GM10248 (cell line): ENCODE data around the gene BEND7.

Experiments used
- CTCF ChIA-PET: fragments of 300-600 bp; sonication (Branson Sonifier 250); formaldehyde crosslinking; extraction: SDS; loops from one replicate; lab custom pipeline; 2021; ENCODE audit warnings: antibody characterized with exemption; lab: Yijun Ruan, JAX
- POLR2A ChIA-PET: fragments of 350-650 bp; sonication (Branson Sonifier 250); formaldehyde crosslinking; extraction: SDS; loops from one replicate; lab custom pipeline; 2020; ENCODE audit warnings: antibody characterized with exemption; lab: Yijun Ruan, JAX
- DNase-seq: peaks from one replicate; pipeline ENCODE4 v3.0.0; 2012; ENCODE audit errors: extremely low spot score
- TF ChIP-seq, protein P1 (sequence below): IDR thresholded peaks from 2 replicates; pipeline ENCODE4 v1.5.1; 2012; ENCODE audit warnings: mild to moderate bottlenecking, low read depth; ENCODE audit errors: extremely low read depth, missing control alignments, control extremely low read depth

The BEND7 gene

DNA sequence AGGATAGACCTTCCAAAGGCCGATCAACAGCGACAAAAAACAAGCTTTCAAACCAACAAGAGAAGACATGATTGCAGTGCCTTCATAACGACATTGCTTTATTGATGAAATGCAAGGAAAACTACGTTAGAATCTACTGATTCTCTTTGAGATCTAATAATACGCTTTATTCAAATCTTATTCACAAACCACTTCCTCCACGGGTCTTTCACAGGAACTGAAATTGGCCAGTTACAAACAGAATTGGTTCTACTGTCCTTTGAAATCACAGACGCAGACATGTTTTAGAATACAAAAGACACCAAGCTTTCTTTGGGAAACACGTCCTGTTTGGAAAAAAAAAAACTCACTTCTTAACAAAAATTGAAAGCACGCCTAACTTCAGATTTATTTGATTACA lies 106.0 kb downstream of the BEND7 start:
- ChIA-PET POLR2A (no interaction called here), CTCF (no interaction called here)
- TF ChIP-seq, protein P1, sequence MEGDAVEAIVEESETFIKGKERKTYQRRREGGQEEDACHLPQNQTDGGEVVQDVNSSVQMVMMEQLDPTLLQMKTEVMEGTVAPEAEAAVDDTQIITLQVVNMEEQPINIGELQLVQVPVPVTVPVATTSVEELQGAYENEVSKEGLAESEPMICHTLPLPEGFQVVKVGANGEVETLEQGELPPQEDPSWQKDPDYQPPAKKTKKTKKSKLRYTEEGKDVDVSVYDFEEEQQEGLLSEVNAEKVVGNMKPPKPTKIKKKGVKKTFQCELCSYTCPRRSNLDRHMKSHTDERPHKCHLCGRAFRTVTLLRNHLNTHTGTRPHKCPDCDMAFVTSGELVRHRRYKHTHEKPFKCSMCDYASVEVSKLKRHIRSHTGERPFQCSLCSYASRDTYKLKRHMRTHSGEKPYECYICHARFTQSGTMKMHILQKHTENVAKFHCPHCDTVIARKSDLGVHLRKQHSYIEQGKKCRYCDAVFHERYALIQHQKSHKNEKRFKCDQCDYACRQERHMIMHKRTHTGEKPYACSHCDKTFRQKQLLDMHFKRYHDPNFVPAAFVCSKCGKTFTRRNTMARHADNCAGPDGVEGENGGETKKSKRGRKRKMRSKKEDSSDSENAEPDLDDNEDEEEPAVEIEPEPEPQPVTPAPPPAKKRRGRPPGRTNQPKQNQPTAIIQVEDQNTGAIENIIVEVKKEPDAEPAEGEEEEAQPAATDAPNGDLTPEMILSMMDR: no peak
- DNase-seq: no peak

DNA sequence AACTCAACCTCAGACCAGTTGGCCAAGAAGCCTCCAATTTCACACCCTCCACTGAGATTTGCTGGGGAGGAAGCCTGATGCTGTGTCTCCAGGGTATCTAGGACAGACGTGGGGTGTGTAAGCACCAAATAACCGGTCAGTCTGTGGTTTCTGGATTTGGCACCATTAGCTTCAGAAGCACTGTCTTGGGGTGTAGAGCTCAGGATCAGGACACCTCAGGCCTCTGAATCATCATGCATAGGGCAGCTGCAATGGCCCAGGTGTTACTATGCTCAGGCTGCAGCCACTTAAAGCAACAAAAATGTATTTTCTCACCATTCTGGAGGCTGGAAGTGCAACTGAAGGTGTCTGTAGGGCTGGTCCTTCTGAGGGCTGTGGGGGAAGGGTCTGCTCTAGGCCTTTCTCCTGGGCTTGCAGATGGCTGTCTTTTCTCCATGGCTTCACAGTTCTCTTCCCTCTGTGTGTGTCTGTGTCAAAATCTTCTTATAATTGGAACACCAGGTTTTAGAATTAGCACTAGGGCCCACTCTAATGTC lies 107.4 kb downstream of the BEND7 start:
- DNase-seq: no peak
- TF ChIP-seq, protein P1: no peak
- POLR2A ChIA-PET: no interaction called here
- CTCF ChIA-PET: interaction anchor here (0.8 kb wide), 1 partner anchor 19 kb away, joined by 4 read pairs; no protein-coding TSS in a partner anchor

DNA sequence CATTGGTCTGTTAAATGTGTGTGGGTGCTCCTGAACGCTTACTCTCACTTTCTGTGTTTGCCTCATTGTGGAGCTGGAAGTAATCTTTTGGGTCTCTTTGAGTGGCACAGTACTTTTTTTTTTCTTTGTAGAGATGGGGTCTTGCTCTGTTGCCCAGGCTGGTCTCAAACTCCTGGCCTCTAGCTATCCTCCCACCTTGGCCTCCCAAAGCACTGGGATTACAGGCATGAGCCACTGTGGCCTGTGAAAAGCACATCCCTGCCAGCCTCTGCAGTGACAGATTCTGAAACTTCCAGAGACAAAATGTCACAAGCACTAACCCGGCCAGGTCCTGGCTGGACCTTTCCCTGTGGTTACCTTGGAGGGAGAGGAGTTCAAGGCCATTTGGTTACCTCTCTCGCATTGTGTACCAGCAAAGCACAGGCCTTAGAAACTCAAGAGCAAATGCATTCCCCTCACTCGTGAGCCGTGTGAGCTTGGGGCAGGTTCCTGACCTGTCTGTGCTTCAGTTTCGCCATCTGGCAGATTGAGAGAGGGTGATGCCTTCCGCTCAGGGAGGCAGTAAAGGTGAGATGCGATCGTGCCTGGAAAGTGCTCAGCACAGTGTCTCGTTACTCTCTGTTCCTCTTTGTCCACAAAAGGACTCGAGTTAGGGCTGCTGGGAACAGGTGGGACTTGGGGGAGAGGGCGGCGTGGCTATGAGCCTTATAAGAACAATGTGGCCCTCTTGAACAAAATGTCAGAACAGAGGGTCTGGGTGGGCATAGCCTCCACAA lies 108.1 kb downstream of the BEND7 start:
- ChIA-PET CTCF (interaction anchor here (0.8 to 0.9 kb wide), 2 partner anchors 20 to 48 kb away, joined by 3 to 4 read pairs; no protein-coding TSS in a partner anchor), POLR2A (no interaction called here)
- TF ChIP-seq, protein P1: no peak
- no peak for DNase-seq

DNA sequence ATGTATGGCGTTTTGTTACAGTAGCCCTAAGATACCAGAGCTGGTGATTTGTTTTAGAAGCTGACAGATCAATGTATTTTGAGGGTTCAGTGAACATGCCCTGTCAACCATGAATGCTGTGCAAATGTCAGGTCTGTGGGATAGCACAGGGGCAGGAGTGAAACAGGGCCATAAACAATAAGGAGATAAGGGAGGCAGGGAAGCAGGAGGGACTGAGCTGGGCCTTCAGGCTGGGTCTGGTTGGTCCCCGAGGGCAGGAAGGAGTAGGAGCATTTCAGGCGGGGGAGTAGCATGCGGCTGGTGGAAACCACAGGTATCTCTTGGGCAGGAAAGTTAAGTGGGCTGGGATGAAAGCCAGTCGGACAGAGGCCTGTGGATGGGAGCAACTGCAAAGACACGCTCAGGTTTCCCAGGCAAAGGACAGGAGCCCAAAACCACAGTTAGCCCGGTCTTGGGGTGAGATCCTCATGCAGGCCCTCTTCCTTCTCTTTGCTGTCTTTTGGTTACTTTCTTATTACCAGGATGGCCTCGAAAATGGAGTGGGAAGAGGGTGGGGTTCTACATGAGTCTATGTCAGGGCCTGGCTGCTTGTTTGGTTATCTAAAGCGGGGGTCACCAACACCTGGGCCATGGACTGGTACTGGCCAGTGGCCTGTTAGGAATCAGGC lies 111.2 kb downstream of the BEND7 start:
- TF ChIP-seq, protein P1: no peak
- ChIA-PET POLR2A (no interaction called here), CTCF (interaction anchor here (1.3 kb wide), 1 partner anchor 22 kb away, joined by 3 read pairs; no protein-coding TSS in a partner anchor)
- DNase-seq: no peak

DNA sequence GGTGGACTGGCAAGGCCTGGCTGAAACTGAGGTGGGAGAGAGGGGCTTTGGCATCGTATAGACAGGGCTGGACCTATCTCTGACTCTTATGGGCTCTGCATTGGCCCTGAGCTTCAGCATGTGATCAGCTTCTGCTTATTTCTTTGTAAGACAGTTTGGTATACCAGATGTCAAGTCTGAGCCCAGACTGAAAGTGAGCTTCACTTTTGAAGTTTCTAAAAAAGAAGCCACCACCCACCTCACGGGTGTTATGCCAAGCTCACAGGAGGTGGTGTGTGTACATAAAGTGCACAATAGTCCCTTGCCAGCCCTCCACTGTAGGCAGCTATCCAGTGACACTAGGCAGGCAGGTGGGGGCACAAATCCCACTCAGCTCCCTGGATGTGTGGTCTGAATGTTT lies 112.1 kb downstream of the BEND7 start:
- DNase-seq: no peak
- TF ChIP-seq, protein P1: no peak
- ChIA-PET CTCF (interaction anchor here (1.3 kb wide), 1 partner anchor 21 kb away, joined by 3 read pairs; no protein-coding TSS in a partner anchor), POLR2A (no interaction called here)

DNA sequence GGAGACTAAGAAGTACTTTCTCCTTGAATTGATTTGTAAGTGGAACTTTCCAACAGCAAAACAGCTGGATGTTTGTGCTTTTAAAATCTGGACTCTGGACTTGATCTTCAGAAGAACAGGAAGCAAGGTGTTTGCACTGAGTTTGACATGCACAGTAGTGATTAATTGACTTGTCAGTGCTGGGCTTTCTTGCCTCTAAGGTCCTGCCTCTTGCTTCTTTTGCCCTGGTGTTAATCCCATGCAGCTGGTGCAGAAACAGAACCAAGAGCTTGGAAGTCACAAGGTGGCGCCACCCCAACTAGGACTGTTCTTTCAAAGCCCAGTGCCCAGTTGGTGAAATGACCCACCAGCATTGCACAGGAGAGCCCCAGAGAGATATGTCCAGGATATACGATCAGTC lies 114.0 kb downstream of the BEND7 start:
- CTCF ChIA-PET: interaction anchor here (0.8 to 1.9 kb wide), 4 partner anchors 11 to 122 kb away, joined by 3 to 7 read pairs (median 4); no protein-coding TSS in a partner anchor
- TF ChIP-seq, protein P1: no peak
- DNase-seq: no peak
- POLR2A ChIA-PET: interaction anchor here (0.6 kb wide), 1 partner anchor 771 kb away, joined by 3 read pairs; no protein-coding TSS in a partner anchor
